SIG-M5 (cell line): ENCODE results near the gene AGGF1.
"Not testable (repeated sequence)": the region's sequence is repeated elsewhere in the genome, so short reads cannot be mapped to it uniquely, and the experiment has no call there.

Experiments used
- DNase-seq: peaks from one replicate; lab custom pipeline; 2025; lab: John Stamatoyannopoulos, UW

AGGF1 gene, protein sequence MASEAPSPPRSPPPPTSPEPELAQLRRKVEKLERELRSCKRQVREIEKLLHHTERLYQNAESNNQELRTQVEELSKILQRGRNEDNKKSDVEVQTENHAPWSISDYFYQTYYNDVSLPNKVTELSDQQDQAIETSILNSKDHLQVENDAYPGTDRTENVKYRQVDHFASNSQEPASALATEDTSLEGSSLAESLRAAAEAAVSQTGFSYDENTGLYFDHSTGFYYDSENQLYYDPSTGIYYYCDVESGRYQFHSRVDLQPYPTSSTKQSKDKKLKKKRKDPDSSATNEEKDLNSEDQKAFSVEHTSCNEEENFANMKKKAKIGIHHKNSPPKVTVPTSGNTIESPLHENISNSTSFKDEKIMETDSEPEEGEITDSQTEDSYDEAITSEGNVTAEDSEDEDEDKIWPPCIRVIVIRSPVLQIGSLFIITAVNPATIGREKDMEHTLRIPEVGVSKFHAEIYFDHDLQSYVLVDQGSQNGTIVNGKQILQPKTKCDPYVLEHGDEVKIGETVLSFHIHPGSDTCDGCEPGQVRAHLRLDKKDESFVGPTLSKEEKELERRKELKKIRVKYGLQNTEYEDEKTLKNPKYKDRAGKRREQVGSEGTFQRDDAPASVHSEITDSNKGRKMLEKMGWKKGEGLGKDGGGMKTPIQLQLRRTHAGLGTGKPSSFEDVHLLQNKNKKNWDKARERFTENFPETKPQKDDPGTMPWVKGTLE

DNA sequence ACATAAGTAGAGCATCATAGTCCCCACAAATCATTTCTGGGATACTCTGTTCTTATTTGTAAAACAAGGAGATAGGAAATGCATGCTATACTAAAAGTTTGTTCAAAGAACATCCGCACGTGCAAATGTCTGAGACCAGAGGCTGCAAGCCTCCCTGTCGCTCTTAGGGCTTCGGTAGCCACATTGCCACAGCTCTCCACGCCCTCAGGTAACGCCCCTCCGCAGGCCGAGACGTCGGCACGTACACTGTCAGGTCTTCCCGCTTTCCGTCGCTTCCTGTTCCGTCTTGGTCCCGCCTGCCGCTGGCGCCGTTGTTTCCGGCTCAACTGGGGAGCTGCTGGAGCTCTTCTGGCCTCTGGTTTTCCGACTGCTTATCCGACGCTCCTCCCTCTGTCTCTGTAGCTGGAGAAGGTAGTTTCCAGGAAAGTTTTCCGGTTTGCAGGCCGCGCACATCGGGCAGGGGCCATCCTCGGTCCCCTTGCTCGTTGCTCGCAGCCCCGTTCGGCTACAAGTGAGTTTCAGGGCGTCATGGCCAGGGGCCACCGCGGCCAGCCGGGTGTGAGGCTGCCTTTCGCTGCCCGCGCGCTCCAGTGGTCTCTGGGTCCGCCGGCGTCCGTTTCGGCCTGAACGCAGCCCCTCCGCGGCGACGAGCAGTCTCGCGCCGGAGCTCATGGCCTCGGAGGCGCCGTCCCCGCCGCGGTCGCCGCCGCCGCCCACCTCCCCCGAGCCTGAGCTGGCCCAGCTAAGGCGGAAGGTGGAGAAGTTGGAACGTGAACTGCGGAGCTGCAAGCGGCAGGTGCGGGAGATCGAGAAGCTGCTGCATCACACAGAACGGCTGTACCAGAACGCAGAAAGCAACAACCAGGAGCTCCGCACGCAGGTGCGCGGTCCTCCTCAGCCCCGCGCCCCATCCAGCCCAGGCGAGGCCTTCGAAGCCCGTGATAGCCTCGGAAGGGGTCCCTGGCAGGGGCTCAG lies at the start of gene AGGF1:
AGGF1 (plus strand) TSS at position 308 of the 975 bp plus-strand sequence; CDS start at position 671, 363 bp downstream.
- peak; percentile 78 for DNase-seq

DNA sequence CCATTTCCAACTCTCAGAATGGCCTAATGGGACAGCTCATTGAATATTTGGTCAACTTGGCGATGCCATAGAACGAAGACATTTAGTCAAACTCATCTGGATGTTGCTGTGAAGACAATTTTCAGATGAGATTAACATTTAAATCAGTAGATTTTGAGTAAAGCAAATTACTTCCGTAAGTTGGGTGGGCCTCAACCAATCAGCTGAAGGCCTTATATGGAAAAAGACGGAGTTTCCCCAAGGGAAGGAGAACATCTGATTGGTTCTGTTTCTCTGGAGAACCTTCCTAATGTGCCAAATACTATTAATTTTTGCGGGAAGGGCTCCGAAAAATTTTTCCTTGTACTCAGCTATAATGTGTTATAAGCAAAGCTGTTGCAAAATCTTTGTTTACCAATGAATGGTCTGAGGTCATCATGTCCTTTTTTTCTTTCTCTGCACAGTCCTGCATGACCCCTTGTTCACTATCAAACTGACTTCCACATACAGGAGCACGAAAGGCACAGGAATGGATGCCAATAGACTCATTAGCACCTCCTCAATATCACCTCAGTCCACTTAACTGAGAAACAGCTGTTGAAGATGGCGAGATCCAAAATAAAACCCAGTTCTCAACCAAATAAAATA lies 49.6 kb upstream of the AGGF1 start:
- DNase-seq: no peak

DNA sequence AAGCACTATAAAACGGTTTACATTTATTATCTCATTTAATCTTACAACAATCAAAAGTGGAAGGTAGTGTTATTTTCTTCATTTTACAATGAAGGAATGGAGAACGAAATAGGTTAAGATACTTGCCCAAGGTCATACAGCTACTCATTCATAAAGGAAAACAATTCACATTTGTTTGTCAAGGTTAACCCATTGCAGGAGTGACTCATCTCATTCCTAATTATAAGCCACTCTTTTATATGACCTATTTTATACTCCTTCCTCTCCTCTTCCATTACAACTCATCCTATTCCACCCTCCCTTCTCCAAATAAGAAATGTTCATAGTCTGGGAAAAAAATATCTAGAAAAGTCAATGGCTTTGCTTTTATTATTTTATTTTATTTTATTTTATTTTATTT lies 47.8 kb upstream of the AGGF1 start:
- no peak for DNase-seq

DNA sequence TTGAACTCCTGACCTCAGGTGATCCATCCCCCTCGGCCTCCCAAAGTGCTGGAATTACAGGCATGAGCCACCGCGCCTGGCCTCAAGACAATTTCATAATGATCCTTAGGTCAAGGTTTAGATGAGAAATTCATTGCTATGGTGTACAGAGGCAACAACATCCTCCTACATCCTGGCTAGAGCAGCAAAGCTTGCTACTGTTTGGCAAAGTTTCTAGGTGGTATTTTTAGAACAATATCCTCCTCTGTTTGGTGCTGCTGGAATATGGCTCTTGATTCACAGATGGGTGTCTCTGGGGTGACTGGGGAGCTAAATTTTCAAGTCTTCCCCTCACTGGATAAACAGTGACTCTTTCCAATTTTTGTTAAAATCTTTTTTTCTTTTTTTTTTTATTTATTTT lies 46.7 kb upstream of the AGGF1 start:
- no peak for DNase-seq

DNA sequence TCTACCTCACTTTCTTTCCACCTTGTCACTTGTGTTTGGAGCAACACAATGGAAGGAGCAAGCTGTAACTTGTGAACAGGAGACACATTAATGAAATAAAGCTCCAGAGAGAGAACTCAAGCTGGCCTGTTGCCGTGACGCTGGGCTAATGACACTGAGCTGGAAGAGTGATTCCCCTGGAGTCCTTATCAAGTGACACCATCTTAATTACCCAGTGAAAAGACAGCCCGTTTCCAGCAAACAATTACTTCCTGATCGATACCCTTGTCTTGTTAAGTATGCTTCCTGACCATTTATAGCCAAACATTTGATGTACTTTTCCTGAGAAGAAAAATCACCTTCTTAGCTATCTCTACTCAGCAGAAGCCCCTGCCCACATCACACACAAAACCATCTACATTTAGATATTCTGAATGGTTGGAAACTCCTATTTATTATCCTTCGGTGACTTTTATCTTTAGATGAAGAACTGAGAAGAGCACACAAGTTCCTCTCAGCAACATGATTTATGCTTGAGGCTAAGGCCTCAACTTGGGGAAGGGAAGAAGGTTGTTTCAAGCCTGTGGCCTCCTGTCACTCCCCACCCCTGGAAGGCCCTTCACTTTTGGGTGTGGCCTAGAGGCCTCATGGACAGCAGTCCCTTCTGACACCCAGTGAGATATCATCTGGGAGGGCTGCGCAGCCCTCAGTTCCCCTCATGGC lies 43.2 kb upstream of the AGGF1 start:
- DNase-seq: no peak

DNA sequence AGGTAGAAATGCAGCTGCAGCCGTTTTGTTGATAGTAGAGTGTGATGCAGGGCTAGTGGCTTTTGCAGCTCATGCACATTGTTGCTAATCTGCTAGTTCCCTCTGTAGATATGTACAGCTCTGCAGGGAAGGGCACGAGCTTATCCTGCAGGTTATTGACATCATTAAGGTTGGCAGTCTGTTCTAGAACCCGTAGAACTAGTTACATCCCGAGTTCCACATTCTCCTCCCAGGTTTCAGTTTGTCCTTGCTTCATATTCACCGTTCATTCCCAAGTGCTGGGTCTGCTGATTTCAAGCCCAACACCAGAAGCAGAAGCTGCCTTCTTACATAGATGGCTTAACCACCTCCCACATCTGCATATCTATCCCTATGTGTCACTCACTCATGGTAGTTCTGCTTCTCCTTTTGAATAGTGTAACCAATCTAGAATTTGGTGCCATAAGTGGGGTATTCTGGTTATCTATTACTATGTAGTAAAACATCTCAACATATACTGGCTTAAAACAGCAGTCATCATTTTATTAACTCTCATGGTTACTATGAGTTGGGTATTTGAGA lies 39.2 kb upstream of the AGGF1 start:
- DNase-seq: no peak

DNA sequence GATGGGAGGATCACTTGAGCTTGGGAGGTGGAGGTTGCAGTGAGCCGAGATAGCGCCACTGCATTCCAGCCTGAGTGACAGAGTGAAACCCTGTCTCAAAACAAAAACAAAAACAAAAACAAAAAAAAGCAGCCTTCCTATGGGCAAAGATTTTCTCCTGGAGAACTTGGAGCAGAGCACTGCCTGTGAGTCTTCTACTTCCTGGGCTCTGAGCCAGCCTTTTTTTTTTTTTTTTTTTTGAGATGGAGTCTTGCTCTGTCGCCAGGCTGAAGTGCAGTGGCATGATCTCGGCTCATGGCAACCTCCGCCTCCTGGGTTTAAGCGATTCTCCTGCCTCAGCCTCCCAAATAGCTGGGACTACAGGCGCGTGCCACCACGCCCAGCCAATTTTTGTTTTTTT lies 36.8 kb upstream of the AGGF1 start:
- not testable (repeated sequence) for DNase-seq

DNA sequence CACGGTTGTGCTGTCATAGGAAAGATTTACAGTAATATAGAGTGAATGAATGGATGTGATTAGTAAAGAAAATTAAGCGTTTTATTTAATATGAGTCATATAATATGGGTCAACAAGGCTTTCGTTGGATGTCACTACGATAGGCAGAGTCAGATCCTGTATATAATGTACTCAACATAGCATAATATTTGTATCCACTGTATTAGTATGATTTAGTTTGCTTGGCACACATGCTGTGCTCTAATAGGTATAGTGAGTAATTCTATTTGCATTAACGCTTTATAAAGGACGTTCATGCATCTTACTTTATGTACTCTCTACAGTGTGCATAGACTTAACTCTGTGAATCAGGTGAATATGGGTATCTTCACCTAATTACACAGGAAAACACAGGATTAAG lies 35.9 kb upstream of the AGGF1 start:
- DNase-seq: no peak

DNA sequence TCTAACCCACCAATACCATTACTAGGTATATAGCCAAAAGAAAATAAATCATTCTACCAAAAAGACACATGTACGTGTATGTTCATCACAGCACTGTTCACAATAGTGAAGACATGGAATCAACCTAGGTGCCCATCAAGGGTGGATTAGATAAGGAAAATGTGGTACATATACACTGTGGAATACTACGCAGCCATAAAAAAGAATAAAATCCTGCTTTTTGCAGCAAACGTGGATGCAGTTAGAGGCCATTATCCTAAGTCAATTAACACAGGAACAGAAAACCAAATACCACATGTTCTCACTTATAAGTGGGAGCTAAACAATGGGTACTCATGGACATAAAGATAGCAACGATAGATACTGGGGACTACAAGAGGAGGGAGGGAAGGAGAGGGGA lies 32.0 kb upstream of the AGGF1 start:
- not testable (repeated sequence) for DNase-seq

DNA sequence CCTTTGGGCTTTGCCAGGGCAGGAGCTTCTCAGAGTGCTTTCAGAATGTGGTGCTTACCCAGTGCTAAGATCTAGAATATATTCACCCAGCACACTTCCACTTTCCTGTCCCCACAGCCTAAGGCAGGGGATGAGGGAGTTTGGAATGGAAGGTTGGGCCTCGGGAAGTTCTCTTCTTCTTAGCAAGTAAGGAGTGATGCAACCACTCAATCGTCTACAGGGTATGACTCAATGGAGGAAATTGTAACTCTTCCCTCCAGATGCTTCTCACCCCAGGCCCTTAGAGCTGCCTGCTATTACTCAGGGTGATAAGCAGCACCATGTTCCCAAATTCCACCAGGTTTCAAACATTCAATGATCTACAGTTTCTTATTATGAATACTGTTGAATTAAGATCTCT lies 30.8 kb upstream of the AGGF1 start:
- no peak for DNase-seq

DNA sequence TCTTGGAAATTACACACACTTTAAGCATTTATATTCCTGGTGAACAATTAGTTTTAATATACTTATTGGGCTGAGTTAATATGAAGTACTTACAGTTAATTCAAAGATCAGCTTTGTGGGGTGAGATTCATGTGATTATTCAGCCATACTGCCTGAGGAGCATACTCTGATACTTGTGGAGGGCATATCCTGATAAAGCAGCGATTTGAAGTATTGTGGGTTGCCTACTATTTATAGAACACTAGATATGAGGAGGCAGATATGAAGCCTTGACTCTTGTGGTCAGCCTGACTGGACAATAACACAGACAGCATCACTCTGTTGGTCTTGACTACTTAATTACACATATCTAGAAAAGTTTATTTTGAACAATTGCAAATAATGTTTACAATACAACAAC lies 27.0 kb upstream of the AGGF1 start:
- DNase-seq: no peak

DNA sequence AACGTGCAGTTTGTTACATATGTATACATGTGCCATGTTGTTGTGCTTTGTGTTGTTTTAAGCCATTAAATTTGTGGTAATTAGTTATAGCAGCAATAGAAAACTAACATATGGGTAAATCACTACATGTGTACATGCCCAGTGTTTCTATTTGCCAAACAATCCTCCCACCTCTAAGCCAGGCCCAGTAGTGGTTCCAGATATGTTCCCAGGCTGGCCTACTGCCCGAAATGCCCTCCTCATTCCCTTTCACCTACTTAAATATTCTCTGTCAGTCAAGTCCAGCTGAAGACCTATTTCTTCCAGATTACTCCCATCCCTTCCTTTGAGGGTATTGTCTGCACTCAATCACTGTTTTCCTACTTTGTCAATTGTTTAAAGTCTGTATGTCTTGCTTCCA lies 24.1 kb upstream of the AGGF1 start:
- no peak for DNase-seq

DNA sequence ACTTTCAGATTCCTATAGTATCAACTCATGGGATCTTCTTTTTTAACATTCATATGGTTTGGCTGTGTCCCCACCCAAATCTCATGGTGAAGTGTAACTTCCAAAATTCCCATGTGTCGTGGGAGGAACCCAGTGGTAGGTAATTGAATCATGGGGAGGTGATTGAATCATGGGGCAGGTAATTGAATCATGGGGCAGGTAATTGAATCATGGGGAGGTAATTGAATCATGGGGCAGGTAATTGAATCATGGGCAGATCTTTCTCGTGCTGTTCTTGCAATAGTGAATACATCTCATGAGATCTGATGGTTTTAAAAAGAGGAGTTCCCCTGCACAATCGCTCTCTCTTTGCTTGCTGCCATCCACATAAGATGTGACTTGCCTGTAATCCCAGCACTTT lies 21.8 kb upstream of the AGGF1 start:
- no peak for DNase-seq

DNA sequence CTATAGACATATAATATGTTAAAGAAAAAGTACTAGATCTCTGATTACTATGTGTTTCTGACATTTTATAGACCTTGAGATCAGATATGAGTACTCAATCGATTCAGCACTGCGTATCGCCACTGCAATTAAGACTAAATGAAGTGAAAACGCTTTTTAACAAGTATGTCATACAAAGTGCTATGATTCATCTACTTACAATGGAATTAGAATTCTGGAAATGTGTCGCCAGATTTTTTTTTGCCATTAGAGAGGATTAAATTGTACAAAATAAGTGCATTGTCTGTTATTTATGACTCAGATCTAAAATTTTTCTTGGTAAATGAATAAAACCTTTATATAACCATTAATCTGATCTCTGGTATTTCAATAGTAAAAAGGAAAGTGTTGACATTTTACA lies 20.0 kb upstream of the AGGF1 start:
- no peak for DNase-seq

DNA sequence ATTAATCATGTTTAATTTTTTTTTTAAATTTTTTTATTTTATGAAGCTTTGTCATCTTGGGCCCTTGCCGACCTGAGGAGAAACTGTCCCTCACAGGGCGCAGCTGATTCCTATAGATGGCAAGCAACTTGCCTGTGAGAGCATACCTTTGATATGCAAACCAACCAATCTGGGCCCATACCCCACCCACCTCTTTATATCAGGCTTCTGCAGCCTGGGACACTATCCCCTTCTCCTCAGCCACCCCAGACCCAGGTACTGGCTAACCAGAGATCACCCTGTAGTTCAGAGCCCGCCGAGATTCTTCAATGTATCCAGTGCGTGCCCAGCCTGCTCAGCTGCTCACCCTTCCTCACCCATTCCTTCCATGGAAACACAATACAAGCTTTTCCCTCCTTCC lies 18.7 kb upstream of the AGGF1 start:
- no peak for DNase-seq

DNA sequence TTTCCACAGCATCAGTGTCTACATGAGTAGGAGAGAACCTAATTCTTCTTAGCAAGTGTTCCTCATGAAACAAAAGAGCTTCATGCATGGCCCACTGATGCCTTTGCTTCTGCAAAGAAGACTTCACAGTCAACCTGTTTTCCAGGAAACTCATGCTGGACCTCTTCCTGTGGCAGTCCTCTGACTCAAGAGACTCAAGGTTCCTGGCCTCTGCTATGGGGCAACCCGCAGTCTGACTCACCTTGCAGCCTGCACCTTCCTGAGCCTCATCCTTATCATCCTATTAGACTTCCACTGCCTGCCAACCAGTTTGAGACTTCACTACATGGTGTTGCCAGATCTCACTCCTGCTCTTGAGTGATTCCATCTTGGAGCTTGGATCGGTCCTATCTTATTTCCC lies 17.6 kb upstream of the AGGF1 start:
- no peak for DNase-seq

DNA sequence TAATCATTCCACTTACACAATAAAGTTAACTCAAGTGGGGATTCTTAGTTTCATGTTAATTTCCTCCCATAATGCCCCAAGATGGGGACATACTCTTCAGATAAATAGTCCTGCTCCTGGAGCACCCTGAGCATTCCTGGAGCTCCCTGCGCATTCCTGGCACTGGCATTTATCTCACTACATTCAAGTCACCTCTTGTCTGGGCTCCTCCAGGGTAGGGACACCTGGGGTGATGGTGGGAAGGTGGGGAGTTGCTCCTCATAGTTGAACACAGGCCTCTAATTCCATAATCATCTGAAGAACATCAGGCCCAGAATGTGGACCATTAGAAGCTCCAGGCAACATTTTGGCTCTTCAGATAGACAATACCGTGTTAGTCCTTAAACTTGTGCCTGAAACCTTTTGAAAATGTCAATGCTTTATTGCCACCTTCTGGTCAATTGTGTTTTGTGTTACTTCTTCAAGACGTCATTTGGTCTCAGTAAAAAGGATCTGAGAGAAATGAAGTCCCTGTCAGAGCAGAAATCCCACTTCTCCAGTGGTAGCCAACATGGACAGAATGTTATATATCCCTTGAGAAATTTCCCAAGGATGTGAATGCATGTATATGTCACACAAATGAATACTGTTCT lies 14.2 kb upstream of the AGGF1 start:
- no peak for DNase-seq

DNA sequence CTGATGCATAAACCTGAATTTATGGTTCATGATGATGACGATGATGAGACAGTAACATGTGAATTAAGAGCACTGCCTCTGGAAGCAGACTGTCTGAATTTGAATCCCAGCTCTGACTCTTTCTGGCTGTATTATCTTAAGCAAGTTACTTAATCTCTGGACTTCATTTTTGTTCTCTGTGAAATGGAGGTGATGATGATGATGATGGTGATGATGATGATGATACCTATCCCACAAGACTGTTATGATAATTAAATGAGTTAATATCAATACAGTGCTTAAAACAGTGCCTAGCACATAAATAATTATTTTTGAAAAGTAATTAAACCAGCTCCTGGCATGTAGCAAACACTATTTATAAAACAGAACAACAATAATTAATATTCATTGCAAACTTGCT lies 13.2 kb upstream of the AGGF1 start:
- no peak for DNase-seq

DNA sequence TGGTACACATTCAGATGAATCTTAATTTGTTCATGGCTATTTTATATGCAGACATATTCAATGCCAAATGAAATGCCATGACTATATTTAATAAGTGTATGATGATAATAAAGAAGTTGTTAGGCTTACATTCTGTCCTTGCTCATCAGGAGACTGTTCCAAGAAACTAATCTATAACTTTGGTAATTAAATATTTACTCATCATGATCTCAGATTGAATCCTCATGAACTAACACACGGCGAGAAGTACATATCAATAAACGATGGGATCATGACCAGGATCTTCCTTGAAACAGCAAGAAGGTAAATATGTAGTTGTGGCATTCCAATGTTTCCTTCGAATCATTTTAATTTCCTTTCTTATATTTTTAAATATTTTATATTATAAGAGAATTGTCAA lies 12.5 kb upstream of the AGGF1 start:
- DNase-seq: no peak
